Astrocyte (in vitro differentiated cells and primary cell): Measurements from ENCODE around the gene SLC35B1. TPM values are rescaled to one million over a fixed set of nuclear protein-coding genes. Genes with fewer than 3 reads are reported as not detected.

Experiments
- DNase-seq: peaks from one replicate; pipeline ENCODE4 v3.0.0-alpha.2; 2010; ENCODE audit warnings: low read depth
- FAIRE-seq: peaks from 2 replicates; lab custom pipeline; 2011; peaks lifted over from hg19 to GRCh38; lab: Jason Lieb, UNC
- H2AFZ ChIP-seq: 2 replicates; pipeline ENCODE4 v1.6.0; 2012; ENCODE audit warnings: low read depth, low read length, inconsistent platforms
- H3K27ac ChIP-seq: 2 replicates; pipeline ENCODE4 v1.5.1; 2011; ENCODE audit warnings: low read depth, low read length, inconsistent platforms
- H3K27me3 ChIP-seq: 2 replicates; pipeline ENCODE4 v1.6.0; 2011; ENCODE audit warnings: low read length, inconsistent platforms; ENCODE audit not compliant: insufficient read depth
- H3K36me3 ChIP-seq: 2 replicates; pipeline ENCODE4 v1.5.1; 2011; ENCODE audit warnings: low read length, inconsistent platforms; ENCODE audit not compliant: insufficient read depth
- H3K4me1 ChIP-seq: 2 replicates; pipeline ENCODE4 v1.5.1; 2011; ENCODE audit warnings: low read length, inconsistent platforms; ENCODE audit not compliant: insufficient read depth
- H3K4me2 ChIP-seq: 2 replicates; pipeline ENCODE4 v1.6.0; 2012; ENCODE audit warnings: low read length, inconsistent platforms
- H3K4me3 ChIP-seq: 2 replicates; pipeline ENCODE4 v1.5.1; 2011; ENCODE audit warnings: low read depth, mild to moderate bottlenecking, low read length, inconsistent platforms; ENCODE audit not compliant: insufficient read depth
- H3K79me2 ChIP-seq: 2 replicates; pipeline ENCODE4 v1.6.0; 2012; ENCODE audit warnings: mild to moderate bottlenecking, low read length, inconsistent platforms; ENCODE audit not compliant: insufficient read depth
- H3K9ac ChIP-seq: 2 replicates; pipeline ENCODE4 v1.6.0; 2012; ENCODE audit warnings: mild to moderate bottlenecking, low read length, inconsistent platforms
- H3K9me3 ChIP-seq: 2 replicates; pipeline ENCODE4 v1.5.1; 2012; ENCODE audit warnings: low read depth, mild to moderate bottlenecking, low read length, inconsistent platforms; ENCODE audit not compliant: insufficient read depth
- H4K20me1 ChIP-seq: 2 replicates; pipeline ENCODE4 v1.6.0; 2012; ENCODE audit warnings: low read length, inconsistent platforms; ENCODE audit not compliant: insufficient read depth
- H3K27ac Mint-ChIP-seq: one replicate; pipeline ENCODE4 v1.8.0; 2021; ENCODE audit warnings: mild to moderate bottlenecking, mixed read lengths; ENCODE audit not compliant: unreplicated experiment
- H3K27me3 Mint-ChIP-seq: one replicate; pipeline ENCODE4 v1.8.0; 2021; ENCODE audit warnings: low read depth, mixed read lengths; ENCODE audit not compliant: unreplicated experiment
- H3K36me3 Mint-ChIP-seq: one replicate; pipeline ENCODE4 v1.8.0; 2021; ENCODE audit warnings: low read depth, mixed read lengths; ENCODE audit not compliant: unreplicated experiment
- H3K4me1 Mint-ChIP-seq: one replicate; pipeline ENCODE4 v1.8.0; 2021; ENCODE audit warnings: low read depth, mixed read lengths; ENCODE audit not compliant: unreplicated experiment
- H3K4me3 Mint-ChIP-seq: one replicate; pipeline ENCODE4 v1.8.0; 2021; ENCODE audit warnings: mild to moderate bottlenecking, moderate library complexity, mixed read lengths; ENCODE audit not compliant: unreplicated experiment
- H3K9me3 Mint-ChIP-seq: one replicate; pipeline ENCODE4 v1.8.0; 2021; ENCODE audit warnings: mild to moderate bottlenecking, mixed read lengths; ENCODE audit not compliant: unreplicated experiment
- EZH2 ChIP-seq: IDR thresholded peaks from 2 replicates; pipeline ENCODE4 v1.6.1; 2012; ENCODE audit warnings: mild to moderate bottlenecking, low read length, inconsistent platforms; ENCODE audit not compliant: insufficient read depth
- total RNA-seq: library from RNA; stranded (reverse); gene quantifications from 2 replicates; pipeline ENCODE4 v1.2.1, GENCODE V29; 2021
- TF ChIP-seq, protein P1 (sequence below): IDR thresholded peaks from 2 replicates; pipeline ENCODE4 v1.5.1; 2011; ENCODE audit warnings: low read depth, mild to moderate bottlenecking, inconsistent platforms, low read length, moderate library complexity; ENCODE audit not compliant: insufficient read depth

The SLC35B1 gene
- total RNA-seq, 1 donor from 2014 or later: 61.1 TPM

DNA sequence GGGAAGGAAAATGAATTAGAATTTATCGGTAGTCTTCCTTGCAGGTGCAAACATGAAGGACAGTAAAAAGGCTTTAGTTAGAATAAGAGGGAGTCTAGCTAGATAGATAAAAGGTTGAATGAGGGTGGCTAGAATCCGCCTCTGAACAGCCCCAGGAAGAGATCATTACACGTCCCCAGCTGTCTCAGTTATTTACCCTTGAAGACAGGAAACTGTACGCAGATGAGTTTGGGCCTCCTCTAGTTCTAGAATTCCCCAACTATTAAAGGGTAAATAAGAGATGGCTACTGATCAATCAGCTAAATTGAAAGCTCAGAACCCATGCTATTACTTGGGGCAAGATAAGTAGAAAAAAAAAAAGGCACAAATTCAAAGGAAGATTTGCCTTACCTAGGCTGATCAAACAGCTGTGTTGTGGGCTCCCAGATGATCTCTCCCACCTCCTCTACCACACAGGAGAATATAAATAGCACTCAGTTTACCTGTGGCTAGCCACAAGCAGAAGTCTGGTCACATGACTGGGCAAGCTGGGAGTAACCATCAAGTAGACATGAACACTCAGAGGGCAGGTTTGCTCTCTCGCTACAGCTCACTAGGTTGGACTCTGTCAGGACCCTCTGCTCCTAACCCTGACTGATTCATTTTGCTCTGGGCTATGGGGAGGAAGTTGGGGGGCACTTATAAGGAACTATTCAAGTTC, 39.2 kb upstream of the SLC35B1 start:
- Mint-ChIP-seq H3K4me1 (peaks cover 12% of the 10 kb centered on the region), H3K4me3 (no peak overlapping the region), H3K27me3 (no peaks in the 10 kb centered on the region), H3K9me3 (peaks cover 2% of the 10 kb centered on the region), H3K36me3 (peaks cover 4% of the 10 kb centered on the region), H3K27ac (no peak overlapping the region)
- Histone ChIP-seq H3K36me3 (no peaks in the 10 kb centered on the region), H3K79me2 (no peaks in the 10 kb centered on the region), H3K4me1 (no peaks in the 10 kb centered on the region), H4K20me1 (peaks cover 3% of the 10 kb centered on the region), H3K9ac (no peak overlapping the region), H3K4me2 (no peak overlapping the region), H3K9me3 (no peaks in the 10 kb centered on the region), H3K27ac (no peak overlapping the region), H3K27me3 (no peaks in the 10 kb centered on the region), H2AFZ (no peak overlapping the region), H3K4me3 (no peak overlapping the region)
- FAIRE-seq (no peak), DNase-seq (no peak)
- no peak for TF ChIP-seq EZH2
- TF ChIP-seq, protein P1, sequence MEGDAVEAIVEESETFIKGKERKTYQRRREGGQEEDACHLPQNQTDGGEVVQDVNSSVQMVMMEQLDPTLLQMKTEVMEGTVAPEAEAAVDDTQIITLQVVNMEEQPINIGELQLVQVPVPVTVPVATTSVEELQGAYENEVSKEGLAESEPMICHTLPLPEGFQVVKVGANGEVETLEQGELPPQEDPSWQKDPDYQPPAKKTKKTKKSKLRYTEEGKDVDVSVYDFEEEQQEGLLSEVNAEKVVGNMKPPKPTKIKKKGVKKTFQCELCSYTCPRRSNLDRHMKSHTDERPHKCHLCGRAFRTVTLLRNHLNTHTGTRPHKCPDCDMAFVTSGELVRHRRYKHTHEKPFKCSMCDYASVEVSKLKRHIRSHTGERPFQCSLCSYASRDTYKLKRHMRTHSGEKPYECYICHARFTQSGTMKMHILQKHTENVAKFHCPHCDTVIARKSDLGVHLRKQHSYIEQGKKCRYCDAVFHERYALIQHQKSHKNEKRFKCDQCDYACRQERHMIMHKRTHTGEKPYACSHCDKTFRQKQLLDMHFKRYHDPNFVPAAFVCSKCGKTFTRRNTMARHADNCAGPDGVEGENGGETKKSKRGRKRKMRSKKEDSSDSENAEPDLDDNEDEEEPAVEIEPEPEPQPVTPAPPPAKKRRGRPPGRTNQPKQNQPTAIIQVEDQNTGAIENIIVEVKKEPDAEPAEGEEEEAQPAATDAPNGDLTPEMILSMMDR: no peak

GRCh38 chr17:49745175-49746139, 37.7 kb upstream of the SLC35B1 start:
- no peak overlapping the region for H2AFZ ChIP-seq
- H3K79me2 ChIP-seq: no peaks in the 10 kb centered on the region
- H3K4me3 ChIP-seq: no peak overlapping the region
- no peaks in the 10 kb centered on the region for H3K36me3 ChIP-seq
- H3K27ac Mint-ChIP-seq: no peak overlapping the region
- no peak overlapping the region for H3K4me2 ChIP-seq
- no peak overlapping the region for H3K27ac ChIP-seq
- H3K4me1 ChIP-seq: no peaks in the 10 kb centered on the region
- no peak for DNase-seq
- no peak for FAIRE-seq
- no peaks in the 10 kb centered on the region for H3K27me3 Mint-ChIP-seq
- H3K4me3 Mint-ChIP-seq: no peak overlapping the region
- H3K4me1 Mint-ChIP-seq: peaks cover 20% of the 10 kb centered on the region
- H3K9me3 ChIP-seq: no peaks in the 10 kb centered on the region
- no peak overlapping the region for H3K9ac ChIP-seq
- peaks cover 3% of the 10 kb centered on the region for H4K20me1 ChIP-seq
- H3K27me3 ChIP-seq: no peaks in the 10 kb centered on the region
- peaks cover 7% of the 10 kb centered on the region for H3K36me3 Mint-ChIP-seq
- H3K9me3 Mint-ChIP-seq: peaks cover 2% of the 10 kb centered on the region
- TF ChIP-seq EZH2: no peak
- TF ChIP-seq, protein P1: no peak
